ENCODE results near the gene AP1M1. TPM values are rescaled to one million over a fixed set of nuclear protein-coding genes. Genes with fewer than 3 reads are reported as not detected.

AP1M1 gene
- total and polyA plus RNA-seq, 5 donors from 2014 or later, result 108 to 161 (median 159) TPM

- peaks cover 28% of the 10 kb centered on the region for H3K36me3 Mint-ChIP-seq
- H3K4me1 Mint-ChIP-seq, result peaks cover 0 to 8% (median 0%) of the 10 kb centered on the region in 4 donors
- H3K27me3 Mint-ChIP-seq, result no peaks in the 10 kb centered on the region
- H3K27ac ChIP-seq (ENCODE audit: insufficient read depth, low read length, poor library complexity, severe bottlenecking), result no peak overlapping the region
- H3K4me1 ChIP-seq (ENCODE audit: control insufficient read depth, insufficient read depth, low read length, poor library complexity, severe bottlenecking), result no peaks in the 10 kb centered on the region
- H3K36me3 ChIP-seq (ENCODE audit: control insufficient read depth, insufficient read depth, low read length), result peaks cover 94% of the 10 kb centered on the region
- H3K27ac Mint-ChIP-seq, result no peak overlapping the region
- no peak for ATAC-seq (ENCODE audit: low read depth in 2 of 2)
- no peak overlapping the region for H3K4me3 ChIP-seq (ENCODE audit: low read depth, low read length)
- DNase-seq, result no peak
- no peaks in the 10 kb centered on the region for H3K27me3 ChIP-seq (ENCODE audit: control insufficient read depth, insufficient read depth, low read length)
- peaks cover 22 to 26% of the 10 kb centered on the region in 2 experiments for H3K9me3 ChIP-seq (ENCODE audit: control insufficient read depth in 2 of 2, low read length in 2 of 2)
- H3K9me3 Mint-ChIP-seq, result peaks cover 0 to 26% (median 2%) of the 10 kb centered on the region in 7 donors
- no peak overlapping the region for H3K4me3 Mint-ChIP-seq
These were observed 26.8 kb downstream of the AP1M1 start for GRCh38 chr19:16224293-16225045.

- Mint-ChIP-seq H3K4me1 (peaks cover 0 to 8% (median 0%) of the 10 kb centered on the region in 4 donors), H3K36me3 (peaks cover 26% of the 10 kb centered on the region), H3K4me3 (no peak overlapping the region), H3K27ac (no peak overlapping the region), H3K27me3 (no peaks in the 10 kb centered on the region), H3K9me3 (peaks cover 0 to 19% (median 0%) of the 10 kb centered on the region in 7 donors)
- Histone ChIP-seq H3K4me1 (ENCODE audit: control insufficient read depth, insufficient read depth, low read length, poor library complexity, severe bottlenecking) (no peaks in the 10 kb centered on the region), H3K9me3 (ENCODE audit: control insufficient read depth in 2 of 2, low read length in 2 of 2) (peaks cover 15% of the 10 kb centered on the region in 2 experiments), H3K4me3 (ENCODE audit: low read depth, low read length) (no peak overlapping the region), H3K27ac (ENCODE audit: insufficient read depth, low read length, poor library complexity, severe bottlenecking) (no peak overlapping the region), H3K27me3 (ENCODE audit: control insufficient read depth, insufficient read depth, low read length) (no peaks in the 10 kb centered on the region), H3K36me3 (ENCODE audit: control insufficient read depth, insufficient read depth, low read length) (peaks cover 91% of the 10 kb centered on the region)
- ATAC-seq (ENCODE audit: low read depth in 2 of 2) (no peak), DNase-seq (no peak)
These were observed 27.8 kb downstream of the AP1M1 start for GRCh38 chr19:16225279-16226183.

GRCh38 chr19:16226184-16226591 is 28.5 kb downstream of the AP1M1 start:
- H3K4me3 Mint-ChIP-seq, result no peak overlapping the region

GRCh38 chr19:16226878-16227836 is 29.4 kb downstream of the AP1M1 start:
- Histone ChIP-seq H3K27ac (ENCODE audit: insufficient read depth, low read length, poor library complexity, severe bottlenecking) (peak overlapping the region; percentile 6), H3K36me3 (ENCODE audit: control insufficient read depth, insufficient read depth, low read length) (peaks cover 87% of the 10 kb centered on the region), H3K9me3 (ENCODE audit: control insufficient read depth in 2 of 2, low read length in 2 of 2) (peaks cover 0 to 3% of the 10 kb centered on the region in 2 experiments), H3K27me3 (ENCODE audit: control insufficient read depth, insufficient read depth, low read length) (no peaks in the 10 kb centered on the region), H3K4me1 (ENCODE audit: control insufficient read depth, insufficient read depth, low read length, poor library complexity, severe bottlenecking) (no peaks in the 10 kb centered on the region), H3K4me3 (ENCODE audit: low read depth, low read length) (no peak overlapping the region)
- Mint-ChIP-seq H3K27ac (no peak overlapping the region), H3K36me3 (peaks cover 25% of the 10 kb centered on the region), H3K4me3 (no peak overlapping the region), H3K27me3 (no peaks in the 10 kb centered on the region), H3K4me1 (peaks cover 0 to 7% (median 0%) of the 10 kb centered on the region in 4 donors), H3K9me3 (peaks cover 0 to 5% (median 0%) of the 10 kb centered on the region in 7 donors)
- DNase-seq (no peak), ATAC-seq (ENCODE audit: low read depth in 2 of 2) (no peak)

More at GRCh38 chr19:16226184-16226591, 28.5 kb downstream of the AP1M1 start:
- H3K27ac ChIP-seq (ENCODE audit: insufficient read depth, low read length, poor library complexity, severe bottlenecking), result no peak overlapping the region
- no peaks in the 10 kb centered on the region for H3K27me3 ChIP-seq (ENCODE audit: control insufficient read depth, insufficient read depth, low read length)
- peaks cover 88% of the 10 kb centered on the region for H3K36me3 ChIP-seq (ENCODE audit: control insufficient read depth, insufficient read depth, low read length)
- H3K4me3 ChIP-seq (ENCODE audit: low read depth, low read length), result no peak overlapping the region
- ATAC-seq (ENCODE audit: low read depth in 2 of 2) (no peak), DNase-seq (no peak)
- Mint-ChIP-seq H3K4me1 (peaks cover 0 to 5% (median 0%) of the 10 kb centered on the region in 4 donors), H3K36me3 (peaks cover 22% of the 10 kb centered on the region), H3K27ac (no peak overlapping the region), H3K9me3 (peaks cover 0 to 13% (median 0%) of the 10 kb centered on the region in 7 donors), H3K27me3 (no peaks in the 10 kb centered on the region)
- peaks cover 9 to 11% of the 10 kb centered on the region in 2 experiments for H3K9me3 ChIP-seq (ENCODE audit: control insufficient read depth in 2 of 2, low read length in 2 of 2)
- no peaks in the 10 kb centered on the region for H3K4me1 ChIP-seq (ENCODE audit: control insufficient read depth, insufficient read depth, low read length, poor library complexity, severe bottlenecking)

GRCh38 chr19:16227837-16228636 is 30.3 kb downstream of the AP1M1 start:
- no peak overlapping the region for H3K4me3 Mint-ChIP-seq
- H3K4me1 Mint-ChIP-seq, result peaks cover 0 to 7% (median under 1%) of the 10 kb centered on the region in 4 donors
- no peaks in the 10 kb centered on the region for H3K4me1 ChIP-seq (ENCODE audit: control insufficient read depth, insufficient read depth, low read length, poor library complexity, severe bottlenecking)
- H3K9me3 Mint-ChIP-seq, result peaks cover 0 to 5% (median 0%) of the 10 kb centered on the region in 7 donors
- H3K27me3 ChIP-seq (ENCODE audit: control insufficient read depth, insufficient read depth, low read length), result no peaks in the 10 kb centered on the region
- DNase-seq, result no peak
- H3K9me3 ChIP-seq (ENCODE audit: control insufficient read depth in 2 of 2, low read length in 2 of 2), result no peaks in the 10 kb centered on the region
- no peak for ATAC-seq (ENCODE audit: low read depth in 2 of 2)
- H3K4me3 ChIP-seq (ENCODE audit: low read depth, low read length), result no peak overlapping the region
- H3K27ac Mint-ChIP-seq, result no peak overlapping the region
- no peak overlapping the region for H3K27ac ChIP-seq (ENCODE audit: insufficient read depth, low read length, poor library complexity, severe bottlenecking)
- peaks cover 86% of the 10 kb centered on the region for H3K36me3 ChIP-seq (ENCODE audit: control insufficient read depth, insufficient read depth, low read length)
- H3K36me3 Mint-ChIP-seq, result peaks cover 29% of the 10 kb centered on the region
- H3K27me3 Mint-ChIP-seq, result no peaks in the 10 kb centered on the region

GRCh38 chr19:16228637-16229321 is 31.1 kb downstream of the AP1M1 start:
- Histone ChIP-seq H3K4me1 (ENCODE audit: control insufficient read depth, insufficient read depth, low read length, poor library complexity, severe bottlenecking) (no peaks in the 10 kb centered on the region), H3K36me3 (ENCODE audit: control insufficient read depth, insufficient read depth, low read length) (peaks cover 85% of the 10 kb centered on the region), H3K9me3 (ENCODE audit: control insufficient read depth in 2 of 2, low read length in 2 of 2) (no peaks in the 10 kb centered on the region), H3K27ac (ENCODE audit: insufficient read depth, low read length, poor library complexity, severe bottlenecking) (no peak overlapping the region), H3K27me3 (ENCODE audit: control insufficient read depth, insufficient read depth, low read length) (no peaks in the 10 kb centered on the region), H3K4me3 (ENCODE audit: low read depth, low read length) (no peak overlapping the region)
- H3K9me3 Mint-ChIP-seq, result peaks cover 0 to 2% (median 0%) of the 10 kb centered on the region in 7 donors
- peak overlapping the region in 1 of 3 donors; percentile 61 for H3K27ac Mint-ChIP-seq
- no peak for DNase-seq
- H3K4me1 Mint-ChIP-seq, result peaks cover 0 to 4% (median under 1%) of the 10 kb centered on the region in 4 donors
- H3K36me3 Mint-ChIP-seq, result peaks cover 27% of the 10 kb centered on the region
- no peak overlapping the region for H3K4me3 Mint-ChIP-seq
- ATAC-seq (ENCODE audit: low read depth in 2 of 2), result no peak
- no peaks in the 10 kb centered on the region for H3K27me3 Mint-ChIP-seq
